ENCODE data around the gene UGT8.

GRCh38 chr4:114598191-114599121 lies at the start of gene UGT8:
- TF ChIP-seq CTCF (IDR thresholded peaks at IDR 0.05 in 4 of 5, conservative IDR thresholded peaks at IDR 0.05 in 1 of 5) (no peak), POLR2A (IDR thresholded peaks at IDR 0.05) (no peak)
